Activated CD4-positive, alpha-beta T cell treated with anti-CD3 and anti-CD28 coated beads, Interleukin-2, amount 50 U/mL, for 1 hour (primary cell): ENCODE data around the gene GAL3ST3.
A peak's percentile ranks its signal among the peaks of the same experiment; 100 is the strongest.

Experiments used
- DNase-seq: peaks from one replicate; pipeline ENCODE4 v3.0.0-alpha.2; 2020

The GAL3ST3 gene

GRCh38 chr11:66068923-66069714 is 20.2 kb upstream of the GAL3ST3 start:
- DNase-seq = peak; percentile 39

- DNase-seq = peak; percentile 79
Measured at GRCh38 chr11:66068154-66068821, 19.3 kb upstream of the GAL3ST3 start.

- DNase-seq = no peak
Measured at GRCh38 chr11:66067640-66068039, 18.7 kb upstream of the GAL3ST3 start.

- DNase-seq = no peak
Measured at GRCh38 chr11:66066751-66067150, 17.8 kb upstream of the GAL3ST3 start.

GRCh38 chr11:66064571-66064970 is 15.6 kb upstream of the GAL3ST3 start:
- no peak for DNase-seq

GRCh38 chr11:66063900-66064299 is 14.9 kb upstream of the GAL3ST3 start:
- no peak for DNase-seq

- no peak for DNase-seq
Measured at GRCh38 chr11:66062408-66062807, 13.4 kb upstream of the GAL3ST3 start.

GRCh38 chr11:66061268-66061667 is 12.3 kb upstream of the GAL3ST3 start:
- no peak for DNase-seq

- DNase-seq = no peak
Measured at GRCh38 chr11:66059966-66060680, 11.2 kb upstream of the GAL3ST3 start.

- DNase-seq = no peak
Measured at GRCh38 chr11:66056501-66056900, 7.5 kb upstream of the GAL3ST3 start.

- no peak for DNase-seq
Measured at GRCh38 chr11:66055021-66055420, 6.1 kb upstream of the GAL3ST3 start.

- no peak for DNase-seq
Measured at GRCh38 chr11:66052664-66052982, 3.7 kb upstream of the GAL3ST3 start.

GRCh38 chr11:66051766-66052663 is 3.1 kb upstream of the GAL3ST3 start, which contains the start of gene SF3B2:
SF3B2 (plus strand) TSS chr11:66052364; CDS start chr11:66052385, 21 bp downstream.
- DNase-seq = peak; percentile 93

- no peak for DNase-seq
Measured at GRCh38 chr11:66051371-66051765, 2.4 kb upstream of the GAL3ST3 start.

GRCh38 chr11:66050581-66051231 is 1.7 kb upstream of the GAL3ST3 start:
- no peak for DNase-seq

- DNase-seq = no peak
Measured at GRCh38 chr11:66047541-66048365, 1.2 kb downstream of the GAL3ST3 start.

- no peak for DNase-seq
Measured at GRCh38 chr11:66046901-66047300, 2.1 kb downstream of the GAL3ST3 start.

GRCh38 chr11:66045177-66045639 is 3.8 kb downstream of the GAL3ST3 start:
- DNase-seq = peak; percentile 84

- no peak for DNase-seq
Measured at GRCh38 chr11:66044757-66045156, 4.2 kb downstream of the GAL3ST3 start.

GRCh38 chr11:66042996-66043906 is 5.7 kb downstream of the GAL3ST3 start:
- no peak for DNase-seq
